ENCODE measurements around the gene IFNA10. TPM values are rescaled to one million over a fixed set of nuclear protein-coding genes. Genes with fewer than 3 reads are reported as not detected.
"Not testable (repeated sequence)": the region's sequence is repeated elsewhere in the genome, so short reads cannot be mapped to it uniquely, and the experiment has no call there.

The IFNA10 gene
- total RNA-seq, 4 donors from 2014 or later = not detected

- intact Hi-C loops (cut with DNase I) = no loop called here
- DNase-seq = no peak
These were observed 26.3 kb upstream of the IFNA10 start for GRCh38 chr9:21233258-21233657.

GRCh38 chr9:21228122-21228521 lies 21.2 kb upstream of the IFNA10 start, which contains the start of gene IFNA17:
IFNA17 (minus strand) TSS chr9:21228222; CDS start chr9:21228173, 49 bp downstream.
- Histone ChIP-seq H3K27ac (no peak within 1 kb of the TSS), H3K4me1 (no peaks in the 10 kb centered on the region), H3K4me3 (no peak within 1 kb of the TSS), H3K27me3 (no peaks in the 10 kb centered on the region), H3K36me3 (no peaks in the 10 kb centered on the region), H3K9me3 (no peaks in the 10 kb centered on the region)
- intact Hi-C loops (cut with DNase I) = no loop called here
- DNase-seq = no peak
- 65 to 89% methylated on average over 2 of the region's 2 CpGs for WGBS, 2 donors
- TF ChIP-seq CTCF (IDR thresholded peaks at IDR 0.05) (no peak), POLR2A (IDR thresholded peaks at IDR 0.05) (no peak)

More at GRCh38 chr9:21233258-21233657, 26.3 kb upstream of the IFNA10 start:
- WGBS, 2 donors = no CpG with 5 or more reads among the region's 2 CpGs
- no peaks in the 10 kb centered on the region for H3K4me1 ChIP-seq
- H3K27me3 ChIP-seq = no peaks in the 10 kb centered on the region
- no peak overlapping the region for H3K27ac ChIP-seq
- no peaks in the 10 kb centered on the region for H3K9me3 ChIP-seq
- H3K36me3 ChIP-seq = no peaks in the 10 kb centered on the region
- H3K4me3 ChIP-seq = no peak overlapping the region
- TF ChIP-seq CTCF (IDR thresholded peaks at IDR 0.05) (no peak), POLR2A (IDR thresholded peaks at IDR 0.05) (no peak)

GRCh38 chr9:21217211-21217610 lies 10.3 kb upstream of the IFNA10 start, which contains the start of gene IFNA16:
IFNA16 (minus strand) TSS chr9:21217311; CDS start chr9:21217305, 6 bp downstream.
- peaks cover 0 to 14% (median 0%) of the 10 kb centered on the region in 4 donors for H3K27me3 ChIP-seq
- DNase-seq; intact Hi-C loops (cut with DNase I); H3K27ac ChIP-seq; H3K4me1 ChIP-seq; H3K36me3 ChIP-seq; H3K4me3 ChIP-seq; H3K9me3 ChIP-seq: not testable (repeated sequence)
- WGBS, 2 donors = 67% methylated on average over 1 of the region's 1 CpG; no CpG with 5 or more reads in 1 of the 2 donors

GRCh38 chr9:21213411-21214326 lies 6.7 kb upstream of the IFNA10 start:
- H3K4me1 ChIP-seq; H3K27ac ChIP-seq; DNase-seq; intact Hi-C loops (cut with DNase I); H3K36me3 ChIP-seq; H3K4me3 ChIP-seq; H3K9me3 ChIP-seq: not testable (repeated sequence)
- H3K27me3 ChIP-seq = peaks cover 0 to 14% (median 0%) of the 10 kb centered on the region in 4 donors
- 37 to 43% methylated on average over 5 of the region's 5 CpGs for WGBS, 2 donors

- H3K36me3 ChIP-seq; H3K4me3 ChIP-seq; H3K27ac ChIP-seq; H3K4me1 ChIP-seq; H3K27me3 ChIP-seq; intact Hi-C loops (cut with DNase I); H3K9me3 ChIP-seq; DNase-seq: not testable (repeated sequence)
- 60 to 100% methylated on average over 1 of the region's 2 CpGs for WGBS, 2 donors
These were observed 5.2 kb upstream of the IFNA10 start for GRCh38 chr9:21212160-21212559.

- H3K9me3 ChIP-seq; H3K4me3 ChIP-seq; H3K36me3 ChIP-seq; H3K4me1 ChIP-seq; DNase-seq; H3K27ac ChIP-seq; intact Hi-C loops (cut with DNase I); H3K27me3 ChIP-seq: not testable (repeated sequence)
- WGBS, 2 donors = 76 to 80% methylated on average over 1 to 2 of the region's 2 CpGs
These were observed 3.8 kb upstream of the IFNA10 start for GRCh38 chr9:21210782-21211181.

GRCh38 chr9:21210311-21210710 lies 3.4 kb upstream of the IFNA10 start:
- intact Hi-C loops (cut with DNase I) = no loop called here
- WGBS, 2 donors = 77 to 94% methylated on average over 6 to 7 of the region's 7 CpGs

More at GRCh38 chr9:21210311-21210710, 3.4 kb upstream of the IFNA10 start:
- H3K36me3 ChIP-seq = no peaks in the 10 kb centered on the region
- no peak for TF ChIP-seq CTCF (IDR thresholded peaks at IDR 0.05)
- no peak for TF ChIP-seq POLR2A (IDR thresholded peaks at IDR 0.05)
- no peak for DNase-seq
- H3K27ac ChIP-seq = no peak overlapping the region
- no peaks in the 10 kb centered on the region for H3K4me1 ChIP-seq
- no peaks in the 10 kb centered on the region for H3K27me3 ChIP-seq
- H3K9me3 ChIP-seq = no peaks in the 10 kb centered on the region
- H3K4me3 ChIP-seq = no peak overlapping the region
